Measurements from ENCODE around the gene BLOC1S6.
A peak's percentile ranks its signal among the peaks of the same experiment; 100 is the strongest.
"Not testable (repeated sequence)": the region's sequence is repeated elsewhere in the genome, so short reads cannot be mapped to it uniquely, and the experiment has no call there.

The BLOC1S6 gene

GRCh38 chr15:45644437-45644836 is 57.3 kb downstream of the BLOC1S6 start:
- FAIRE-seq (no peak), DNase-seq (ENCODE audit: insufficient read length) (no peak)
- no peak for TF ChIP-seq TAF1 (IDR thresholded peaks at IDR 0.05; ENCODE audit: borderline replicate concordance, low read depth, low read length)
- no peak for TF ChIP-seq POLR2A (IDR thresholded peaks at IDR 0.05; ENCODE audit: low read depth, low read length)
- no peak for TF ChIP-seq POLR2AphosphoS5 (IDR thresholded peaks at IDR 0.05; ENCODE audit: low read depth, low read length)

GRCh38 chr15:45645026-45645980 is 58.1 kb downstream of the BLOC1S6 start:
- no peak for DNase-seq (ENCODE audit: insufficient read length)
- peak; percentile 57 for FAIRE-seq
- TF ChIP-seq POLR2A (IDR thresholded peaks at IDR 0.05; ENCODE audit: low read depth, low read length) (no peak), POLR2AphosphoS5 (IDR thresholded peaks at IDR 0.05; ENCODE audit: low read depth, low read length) (no peak), TAF1 (IDR thresholded peaks at IDR 0.05; ENCODE audit: borderline replicate concordance, low read depth, low read length) (no peak)

GRCh38 chr15:45646220-45646619 is 59.0 kb downstream of the BLOC1S6 start:
- FAIRE-seq (no peak), DNase-seq (ENCODE audit: insufficient read length) (no peak)
- TF ChIP-seq TAF1 (IDR thresholded peaks at IDR 0.05; ENCODE audit: borderline replicate concordance, low read depth, low read length) (no peak), POLR2A (IDR thresholded peaks at IDR 0.05; ENCODE audit: low read depth, low read length) (no peak), POLR2AphosphoS5 (IDR thresholded peaks at IDR 0.05; ENCODE audit: low read depth, low read length) (no peak)

DNA sequence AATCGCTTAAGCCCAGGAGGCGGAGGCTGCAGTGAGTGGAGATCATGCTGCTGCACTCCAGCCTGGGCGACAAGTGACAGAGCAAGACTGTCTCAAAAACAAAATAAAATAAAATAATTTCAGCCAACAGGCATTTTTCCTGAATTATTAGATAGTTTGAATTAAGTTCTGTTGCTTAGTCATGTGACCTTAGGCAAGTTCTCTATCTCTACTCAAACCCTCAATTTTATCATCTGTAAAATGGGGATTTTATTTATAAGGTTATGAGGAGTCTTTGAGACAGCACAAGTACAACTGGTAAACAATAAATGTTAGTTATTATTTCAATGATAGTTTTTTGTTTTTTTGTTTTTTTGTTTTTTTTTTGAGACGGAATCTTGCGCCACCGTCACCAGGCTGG is 60.6 kb downstream of the BLOC1S6 start:
- FAIRE-seq (no peak), DNase-seq (ENCODE audit: insufficient read length) (no peak)
- TF ChIP-seq POLR2AphosphoS5 (IDR thresholded peaks at IDR 0.05; ENCODE audit: low read depth, low read length): no peak
- no peak for TF ChIP-seq TAF1 (IDR thresholded peaks at IDR 0.05; ENCODE audit: borderline replicate concordance, low read depth, low read length)
- no peak for TF ChIP-seq POLR2A (IDR thresholded peaks at IDR 0.05; ENCODE audit: low read depth, low read length)

DNA sequence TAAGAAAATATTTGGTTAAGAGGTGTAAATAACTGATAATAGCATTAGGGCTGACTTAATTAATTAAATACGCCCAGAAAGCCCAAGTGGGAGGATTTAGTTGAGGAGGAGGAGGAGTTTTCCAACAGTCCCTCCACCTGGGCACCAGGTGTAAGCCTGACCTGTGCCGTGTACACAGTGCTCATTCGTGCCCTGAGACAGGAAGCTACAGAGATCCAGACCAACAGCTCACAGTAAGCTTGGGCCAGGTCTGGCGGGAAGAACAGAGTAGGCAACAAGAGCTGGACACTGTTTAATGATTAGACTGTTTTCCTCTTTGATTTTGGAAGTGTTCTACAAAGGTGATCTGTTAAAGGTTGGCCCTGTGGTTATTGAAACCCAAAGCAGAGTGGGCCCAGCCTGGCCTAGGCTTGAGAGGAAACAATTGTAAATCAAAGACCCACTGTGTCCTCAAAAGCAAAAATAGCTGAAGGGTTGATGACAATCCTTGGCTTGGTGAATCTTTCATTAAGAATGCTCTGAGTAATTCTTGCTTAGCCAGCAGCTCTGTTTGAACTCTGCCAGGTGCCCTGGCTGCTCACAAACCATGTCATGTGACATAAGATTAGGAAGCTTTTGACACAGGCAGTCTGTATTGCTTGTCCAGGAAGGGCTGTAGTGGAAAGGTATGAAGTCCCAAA is 61.5 kb downstream of the BLOC1S6 start:
- DNase-seq (ENCODE audit: insufficient read length) (no peak), FAIRE-seq (no peak)
- TF ChIP-seq POLR2AphosphoS5 (IDR thresholded peaks at IDR 0.05; ENCODE audit: low read depth, low read length) (no peak), TAF1 (IDR thresholded peaks at IDR 0.05; ENCODE audit: borderline replicate concordance, low read depth, low read length) (no peak), POLR2A (IDR thresholded peaks at IDR 0.05; ENCODE audit: low read depth, low read length) (no peak)

GRCh38 chr15:45650007-45650406 is 62.8 kb downstream of the BLOC1S6 start:
- FAIRE-seq; DNase-seq (ENCODE audit: insufficient read length): not testable (repeated sequence)

GRCh38 chr15:45650889-45651525 is 63.8 kb downstream of the BLOC1S6 start:
- FAIRE-seq: no peak
- no peak for DNase-seq (ENCODE audit: insufficient read length)
- TF ChIP-seq TAF1 (IDR thresholded peaks at IDR 0.05; ENCODE audit: borderline replicate concordance, low read depth, low read length) (no peak), POLR2AphosphoS5 (IDR thresholded peaks at IDR 0.05; ENCODE audit: low read depth, low read length) (no peak), POLR2A (IDR thresholded peaks at IDR 0.05; ENCODE audit: low read depth, low read length) (no peak)

GRCh38 chr15:45653702-45654424 is 66.7 kb downstream of the BLOC1S6 start:
- TF ChIP-seq POLR2AphosphoS5 (IDR thresholded peaks at IDR 0.05; ENCODE audit: low read depth, low read length) (no peak), TAF1 (IDR thresholded peaks at IDR 0.05; ENCODE audit: borderline replicate concordance, low read depth, low read length) (no peak), POLR2A (IDR thresholded peaks at IDR 0.05; ENCODE audit: low read depth, low read length) (no peak)
- FAIRE-seq: no peak
- no peak for DNase-seq (ENCODE audit: insufficient read length)

- no peak for FAIRE-seq
- TF ChIP-seq POLR2A (IDR thresholded peaks at IDR 0.05; ENCODE audit: low read depth, low read length) (no peak), POLR2AphosphoS5 (IDR thresholded peaks at IDR 0.05; ENCODE audit: low read depth, low read length) (no peak), TAF1 (IDR thresholded peaks at IDR 0.05; ENCODE audit: borderline replicate concordance, low read depth, low read length) (no peak)
- DNase-seq (ENCODE audit: insufficient read length): no peak
Observed at GRCh38 chr15:45654749-45655148, 67.6 kb downstream of the BLOC1S6 start.

DNA sequence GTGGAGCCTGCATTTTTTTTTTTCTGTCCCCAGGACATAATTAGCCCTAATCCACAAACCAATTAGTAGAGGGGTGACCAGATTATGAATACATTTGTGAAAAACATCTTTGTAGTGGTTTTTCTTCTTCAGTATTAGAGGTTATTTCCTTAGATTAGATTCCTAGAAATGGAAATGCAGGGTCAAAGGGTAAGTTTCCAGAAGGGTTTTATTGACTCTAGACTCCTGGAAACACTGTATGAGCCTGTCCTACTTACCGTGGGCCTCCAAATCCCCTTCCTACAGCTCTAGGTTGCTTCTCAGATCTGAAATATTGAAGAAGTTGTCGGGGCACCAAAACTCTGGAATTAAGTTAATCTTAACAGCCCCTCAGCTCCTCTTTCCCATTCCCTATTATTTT is 70.1 kb downstream of the BLOC1S6 start:
- FAIRE-seq (no peak), DNase-seq (ENCODE audit: insufficient read length) (no peak)
- TF ChIP-seq TAF1 (IDR thresholded peaks at IDR 0.05; ENCODE audit: borderline replicate concordance, low read depth, low read length): no peak
- TF ChIP-seq POLR2AphosphoS5 (IDR thresholded peaks at IDR 0.05; ENCODE audit: low read depth, low read length): no peak
- no peak for TF ChIP-seq POLR2A (IDR thresholded peaks at IDR 0.05; ENCODE audit: low read depth, low read length)
